D721Med (cell line): ENCODE data around the gene LHX8.

Experiments
- DNase-seq: peaks from one replicate; pipeline ENCODE4 v3.0.0; 2011; ENCODE audit warnings: low spot score; ENCODE audit not compliant: insufficient read length
- FAIRE-seq: peaks from 2 replicates; lab custom pipeline; 2011; peaks lifted over from hg19 to GRCh38; lab: Jason Lieb, UNC
- TF ChIP-seq, protein P1 (sequence below): IDR thresholded peaks from 2 replicates; pipeline ENCODE4 v1.5.1; 2012; ENCODE audit warnings: mild to moderate bottlenecking, control low read depth; ENCODE audit not compliant: insufficient read depth; ENCODE audit errors: missing control alignments

Gene LHX8

DNA sequence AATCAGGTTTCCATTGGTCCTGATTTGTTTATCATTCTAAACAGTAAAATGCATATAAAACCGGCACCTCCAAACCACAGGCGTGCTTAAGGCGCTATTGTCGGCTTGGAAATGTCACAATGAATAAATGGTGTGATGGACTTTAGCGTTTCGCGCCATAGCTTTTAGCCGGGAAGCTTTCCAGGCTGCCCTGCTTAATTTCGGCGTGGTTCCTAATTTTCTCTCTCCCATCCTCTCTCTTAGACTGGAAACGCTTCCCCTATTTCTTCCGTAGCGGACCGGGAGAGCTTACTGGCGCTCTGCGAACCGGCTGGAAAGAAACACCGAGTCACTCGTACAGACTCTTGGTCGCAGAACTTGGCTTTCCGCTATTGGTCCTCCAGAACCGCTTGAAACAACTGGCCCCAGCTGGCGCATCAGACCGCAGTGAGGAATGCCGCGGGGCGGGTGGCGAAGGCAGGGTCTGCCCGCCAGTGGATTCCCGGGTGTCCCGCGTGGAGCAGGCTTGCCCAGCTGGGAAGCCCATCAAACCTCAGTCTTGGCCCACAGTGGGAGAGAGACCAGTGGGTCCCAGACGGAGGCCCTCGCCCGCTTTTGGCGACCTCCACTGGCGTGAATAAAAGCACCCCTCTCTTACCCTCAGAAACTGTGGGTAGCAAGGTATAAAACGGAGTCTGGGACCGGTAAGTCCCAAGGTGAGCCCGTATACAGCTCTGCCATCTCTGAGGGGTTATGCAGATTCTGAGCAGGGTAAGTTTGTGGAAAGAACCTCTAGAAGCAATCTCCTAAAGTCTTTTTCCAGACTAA, 4.0 kb upstream of the LHX8 start:
- no peak for FAIRE-seq
- no peak for DNase-seq
- TF ChIP-seq, protein P1, sequence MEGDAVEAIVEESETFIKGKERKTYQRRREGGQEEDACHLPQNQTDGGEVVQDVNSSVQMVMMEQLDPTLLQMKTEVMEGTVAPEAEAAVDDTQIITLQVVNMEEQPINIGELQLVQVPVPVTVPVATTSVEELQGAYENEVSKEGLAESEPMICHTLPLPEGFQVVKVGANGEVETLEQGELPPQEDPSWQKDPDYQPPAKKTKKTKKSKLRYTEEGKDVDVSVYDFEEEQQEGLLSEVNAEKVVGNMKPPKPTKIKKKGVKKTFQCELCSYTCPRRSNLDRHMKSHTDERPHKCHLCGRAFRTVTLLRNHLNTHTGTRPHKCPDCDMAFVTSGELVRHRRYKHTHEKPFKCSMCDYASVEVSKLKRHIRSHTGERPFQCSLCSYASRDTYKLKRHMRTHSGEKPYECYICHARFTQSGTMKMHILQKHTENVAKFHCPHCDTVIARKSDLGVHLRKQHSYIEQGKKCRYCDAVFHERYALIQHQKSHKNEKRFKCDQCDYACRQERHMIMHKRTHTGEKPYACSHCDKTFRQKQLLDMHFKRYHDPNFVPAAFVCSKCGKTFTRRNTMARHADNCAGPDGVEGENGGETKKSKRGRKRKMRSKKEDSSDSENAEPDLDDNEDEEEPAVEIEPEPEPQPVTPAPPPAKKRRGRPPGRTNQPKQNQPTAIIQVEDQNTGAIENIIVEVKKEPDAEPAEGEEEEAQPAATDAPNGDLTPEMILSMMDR: no peak

DNA sequence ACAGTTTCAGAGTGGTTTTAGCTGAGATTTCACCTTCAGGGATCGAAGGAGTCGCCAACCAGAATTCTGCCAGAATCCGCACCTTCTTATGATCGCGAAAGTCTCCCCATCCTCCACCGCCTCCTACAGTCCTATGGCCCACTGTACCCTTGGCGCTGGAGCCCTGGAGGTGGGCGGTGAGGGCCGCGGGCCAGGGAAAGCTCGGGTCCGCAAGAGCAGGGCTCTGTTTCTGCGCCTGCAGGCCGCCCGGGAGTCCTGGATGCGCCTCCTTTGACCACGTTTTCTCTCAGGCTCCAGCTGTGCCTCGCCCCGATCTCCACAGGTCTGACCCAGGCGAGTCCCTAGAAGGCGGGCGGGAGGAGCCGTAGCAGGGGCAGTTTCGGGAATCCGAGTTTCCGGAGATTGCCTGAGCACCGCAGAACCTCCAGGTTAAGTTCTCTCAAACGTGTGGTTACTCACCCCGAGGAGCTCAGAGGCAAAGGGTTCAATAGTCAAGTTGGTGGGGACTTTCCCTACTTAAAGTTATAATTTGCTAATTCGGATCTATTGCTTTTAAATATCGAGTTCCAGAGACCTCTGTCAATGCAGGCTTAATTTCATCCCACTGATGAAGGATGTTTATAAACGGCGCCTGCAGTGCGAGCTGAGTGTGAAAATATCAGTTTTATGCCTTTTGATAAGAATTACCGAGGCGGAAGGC, 3.2 kb upstream of the LHX8 start:
- DNase-seq: no peak
- TF ChIP-seq, protein P1: no peak
- no peak for FAIRE-seq

DNA sequence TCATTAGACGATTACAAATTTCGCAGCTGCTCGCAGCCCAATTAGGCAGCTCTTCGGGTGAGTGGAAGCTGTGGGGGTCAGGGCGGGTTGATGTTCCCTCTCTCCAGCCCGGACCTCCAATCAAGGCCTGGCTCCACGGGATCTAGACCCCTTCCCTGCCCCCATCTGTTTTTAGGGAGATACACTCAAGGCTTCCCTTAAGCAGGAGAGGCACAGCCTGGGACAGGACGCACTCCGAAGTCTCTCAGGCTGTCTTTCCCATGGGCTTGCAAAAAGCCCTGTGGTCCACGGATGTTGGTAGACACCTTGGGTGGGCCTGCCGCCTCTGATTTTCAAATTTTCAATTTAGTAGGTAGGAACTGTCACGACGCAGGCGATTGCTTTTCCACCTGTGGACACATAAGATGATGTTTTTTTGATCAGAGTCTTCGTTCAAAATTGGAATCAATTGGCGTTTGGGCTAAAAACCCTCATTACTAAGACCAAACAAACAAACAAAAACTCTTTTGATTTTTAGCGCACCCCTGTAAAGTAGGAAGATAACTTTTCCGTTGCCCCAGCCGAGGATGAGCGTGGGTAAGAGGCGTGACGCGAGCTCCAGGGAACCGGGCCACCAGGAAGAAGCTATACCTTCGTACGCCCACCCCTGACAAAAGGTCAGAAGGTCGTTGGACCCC, 2.5 kb upstream of the LHX8 start:
- FAIRE-seq: no peak
- TF ChIP-seq, protein P1: no peak

DNA sequence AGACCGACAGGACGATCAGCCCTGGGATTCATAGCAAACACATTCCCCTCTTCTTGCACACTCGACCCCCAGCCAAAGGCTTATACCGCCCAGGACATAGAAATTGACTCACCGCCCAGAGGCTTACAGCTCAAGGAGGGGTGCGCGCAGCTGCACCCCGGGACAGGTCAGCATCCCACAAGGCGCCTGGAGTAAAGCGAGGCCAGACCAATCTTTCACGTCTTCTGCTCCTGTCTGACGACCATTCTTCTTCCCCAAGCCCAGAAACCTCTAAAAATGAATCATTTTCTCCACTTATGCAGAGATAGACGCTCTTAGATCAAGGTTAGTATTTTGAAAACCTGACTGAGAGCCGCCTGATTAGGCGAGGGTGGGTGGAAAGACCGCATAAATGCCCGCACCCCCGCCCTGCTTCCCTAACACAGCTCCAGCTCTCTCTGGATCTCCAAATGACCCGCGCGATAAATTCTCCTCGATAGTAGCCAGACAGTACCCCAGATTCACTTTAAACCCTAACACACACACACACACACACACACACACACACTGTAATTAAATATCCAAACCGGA, 1.9 kb upstream of the LHX8 start:
- FAIRE-seq: no peak
- TF ChIP-seq, protein P1: no peak
- no peak for DNase-seq

More for the DNA sequence above, 2.5 kb upstream of the LHX8 start:
- DNase-seq: no peak

DNA sequence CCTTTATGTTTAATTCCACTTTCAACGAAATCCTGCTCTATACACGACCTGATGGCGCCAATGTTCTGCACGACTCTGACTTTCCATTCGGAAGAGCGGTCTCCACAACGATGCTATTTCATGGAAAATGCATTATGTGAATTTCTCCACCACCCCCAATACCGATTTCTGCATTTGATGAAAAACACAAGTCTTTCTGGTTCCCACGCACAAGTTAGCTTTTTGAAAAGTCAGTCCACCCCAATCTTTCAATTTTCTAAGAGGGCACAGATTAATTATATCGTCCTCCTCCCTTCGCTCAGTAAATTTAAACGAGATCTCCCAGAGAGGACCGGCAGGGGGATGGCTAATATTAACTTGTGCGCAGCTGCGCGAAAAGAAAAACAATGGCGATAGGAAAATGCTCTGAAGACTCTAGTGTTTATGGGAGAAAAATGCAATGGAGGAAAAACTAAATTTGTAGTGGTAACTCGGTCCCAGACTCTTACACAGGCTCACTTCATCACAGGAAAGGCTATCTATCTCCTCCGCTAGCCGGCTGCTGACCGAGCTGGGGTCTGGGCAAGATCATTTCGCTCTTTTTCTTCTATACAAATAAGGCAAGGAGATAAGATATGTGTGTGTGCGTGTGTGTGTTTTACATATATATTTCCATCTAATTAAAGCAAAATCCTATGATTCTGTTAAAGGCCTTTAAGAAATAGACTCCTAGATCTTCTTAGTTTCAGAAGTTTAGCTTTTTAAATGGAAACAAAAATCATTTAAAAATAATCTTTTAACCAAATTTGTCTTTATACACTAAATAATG, 1.2 kb upstream of the LHX8 start:
- TF ChIP-seq, protein P1: no peak
- no peak for DNase-seq
- FAIRE-seq: no peak
